IMR-90 (cell line): ENCODE data around the gene HIRA. TPM values are rescaled to one million over a fixed set of nuclear protein-coding genes. Genes with fewer than 3 reads are reported as not detected.

ENCODE experiments used
- ATAC-seq: fragments of 200-7000 bp; cut with Tn5 transposase; 2 replicates; pipeline ENCODE4 v1.9.1; 2020; ENCODE audit warnings: low read depth, mild to moderate bottlenecking, moderate library complexity
- BruUV-seq: library from RNA; stranded (reverse); fragments of 400-500 nt; replicated peaks from 2 replicates; lab custom pipeline; 2021; lab: Mats Ljungman, UMichigan
- CTCF ChIA-PET: fragments of 300-600 bp; formaldehyde crosslinking; extraction: SDS; loops from one replicate; lab custom pipeline; 2021; ENCODE audit warnings: antibody characterized with exemption; lab: Yijun Ruan, JAX
- POLR2A ChIA-PET: fragments of 300-600 bp; sonication (Branson Sonifier 250); formaldehyde crosslinking; loops from one replicate; lab custom pipeline; 2022; ENCODE audit warnings: antibody characterized with exemption; ENCODE audit not compliant: unreplicated experiment; lab: Charles Lee
- DNase-seq: peaks from one replicate; pipeline ENCODE4 v3.0.0; 2013
- H2AFZ ChIP-seq: replicated peaks from 2 replicates; pipeline ENCODE3; 2013; ENCODE audit warnings: low read length, mild to moderate bottlenecking; ENCODE audit not compliant: poor library complexity
- H2AK5ac ChIP-seq: 2 replicates; pipeline ENCODE4 v1.6.1; 2013; ENCODE audit warnings: low read depth, low read length, inconsistent platforms
- H2AK9ac ChIP-seq: replicated peaks from 2 replicates; pipeline ENCODE3; 2013; ENCODE audit warnings: mild to moderate bottlenecking, low read depth, low read length, moderate library complexity; ENCODE audit not compliant: poor library complexity
- H2BK120ac ChIP-seq: 2 replicates; pipeline ENCODE4 v1.6.1; 2013; ENCODE audit warnings: low read depth, low read length, inconsistent platforms
- H2BK15ac ChIP-seq: 3 replicates; pipeline ENCODE4 v1.6.1; 2013; ENCODE audit warnings: low read depth, low read length, inconsistent platforms
- H2BK20ac ChIP-seq: 2 replicates; pipeline ENCODE4 v1.6.1; 2013; ENCODE audit warnings: low read depth, mild to moderate bottlenecking, inconsistent platforms, low read length, moderate library complexity
- H2BK5ac ChIP-seq: 2 replicates; pipeline ENCODE4 v1.6.1; 2013; ENCODE audit warnings: mild to moderate bottlenecking, low read depth, low read length, inconsistent platforms; ENCODE audit not compliant: poor library complexity, severe bottlenecking
- H3K14ac ChIP-seq: replicated peaks from 2 replicates; pipeline ENCODE4 v1.6.1; 2013; ENCODE audit warnings: low read depth, low read length, inconsistent platforms
- H3K18ac ChIP-seq: 2 replicates; pipeline ENCODE4 v1.6.1; 2013; ENCODE audit warnings: low read depth, low read length, control low read depth
- H3K23ac ChIP-seq: 2 replicates; pipeline ENCODE4 v1.6.1; 2013; ENCODE audit warnings: low read depth, low read length, inconsistent platforms
- H3K27ac ChIP-seq: 2 replicates; pipeline ENCODE4 v1.5.1; 2013; ENCODE audit warnings: mild to moderate bottlenecking, control low read depth, low read length; ENCODE audit not compliant: insufficient read depth
- H3K27me3 ChIP-seq: 2 replicates; pipeline ENCODE4 v1.6.1; 2013; ENCODE audit warnings: low read length; ENCODE audit not compliant: control insufficient read depth, insufficient read depth
- H3K36me3 ChIP-seq: 2 replicates; pipeline ENCODE4 v1.6.1; 2013; ENCODE audit warnings: low read length, mixed read lengths; ENCODE audit not compliant: control insufficient read depth, insufficient read depth
- H3K4ac ChIP-seq: 2 replicates; pipeline ENCODE4 v1.6.1; 2013; ENCODE audit warnings: low read depth, low read length, inconsistent platforms
- H3K4me1 ChIP-seq: 2 replicates; pipeline ENCODE4 v1.6.1; 2013; ENCODE audit warnings: low read length, mixed read lengths; ENCODE audit not compliant: control insufficient read depth, insufficient read depth
- H3K4me2 ChIP-seq: 2 replicates; pipeline ENCODE4 v1.6.1; 2013; ENCODE audit warnings: low read depth, mild to moderate bottlenecking, control low read depth, low read length, moderate library complexity
- H3K4me3 ChIP-seq: 2 replicates; pipeline ENCODE4 v1.5.1; 2013; ENCODE audit warnings: low read depth, mild to moderate bottlenecking, control low read depth, low read length, moderate library complexity; ENCODE audit not compliant: insufficient read depth
- H3K56ac ChIP-seq: 2 replicates; pipeline ENCODE4 v1.6.1; 2013; ENCODE audit warnings: low read length, inconsistent platforms; ENCODE audit not compliant: insufficient read depth; ENCODE audit errors: extremely low read depth
- H3K79me1 ChIP-seq, 2 experiments: 2 replicates each; pipeline ENCODE4 v1.6.1; 2013; ENCODE audit warnings: low read length in 2 of 2, inconsistent platforms in 1 of 2, low read depth in 1 of 2
- H3K9ac ChIP-seq: 2 replicates; pipeline ENCODE4 v1.6.1; 2013; ENCODE audit warnings: low read depth, low read length, control low read depth
- H3K9me1 ChIP-seq: 2 replicates; pipeline ENCODE4 v1.6.1; 2013; ENCODE audit warnings: low read length, inconsistent platforms; ENCODE audit not compliant: insufficient read depth
- H3K9me3 ChIP-seq: 2 replicates; pipeline ENCODE4 v1.6.1; 2013; ENCODE audit warnings: low read length; ENCODE audit not compliant: control insufficient read depth, insufficient read depth
- H4K20me1 ChIP-seq: 2 replicates; pipeline ENCODE4 v1.6.1; 2013; ENCODE audit warnings: low read length, inconsistent platforms; ENCODE audit not compliant: insufficient read depth
- H4K5ac ChIP-seq: 2 replicates; pipeline ENCODE4 v1.6.1; 2013; ENCODE audit warnings: mild to moderate bottlenecking, low read depth, low read length, control low read depth
- H4K8ac ChIP-seq, 2 experiments: 2 replicates each; pipeline ENCODE4 v1.6.1; 2013; ENCODE audit warnings: low read depth in 2 of 2, low read length in 2 of 2, control low read depth in 1 of 2, inconsistent platforms in 1 of 2
- H4K91ac ChIP-seq: 2 replicates; pipeline ENCODE4 v1.6.1; 2013; ENCODE audit warnings: low read depth, low read length, inconsistent platforms; ENCODE audit not compliant: insufficient read depth
- BHLHE40 ChIP-seq: fragments of 150-350 bp; IDR thresholded peaks from 2 replicates; pipeline ENCODE4 v1.6.1; 2016; ENCODE audit warnings: mild to moderate bottlenecking, low read depth, low read length
- CEBPB ChIP-seq: IDR thresholded peaks from 2 replicates; pipeline ENCODE4 v1.6.1; 2012; ENCODE audit warnings: low read depth, low read length, improper control_type of control experiment
- CHD1 ChIP-seq: IDR thresholded peaks from 2 replicates; pipeline ENCODE4 v1.6.1; 2012; ENCODE audit warnings: low read depth, low read length, improper control_type of control experiment
- FOS ChIP-seq: fragments of 150-350 bp; IDR thresholded peaks from 2 replicates; pipeline ENCODE4 v1.6.1; 2016; ENCODE audit warnings: low read depth, low read length
- MAFK ChIP-seq: IDR thresholded peaks from 2 replicates; pipeline ENCODE4 v1.6.1; 2012; ENCODE audit warnings: low read depth, low read length, improper control_type of control experiment
- MAZ ChIP-seq: IDR thresholded peaks from 2 replicates; pipeline ENCODE4 v1.6.1; 2012; ENCODE audit warnings: low read depth, mild to moderate bottlenecking, low read length, improper control_type of control experiment, moderate library complexity, borderline replicate concordance
- MXI1 ChIP-seq: IDR thresholded peaks from 2 replicates; pipeline ENCODE4 v1.6.1; 2012; ENCODE audit warnings: low read depth, mild to moderate bottlenecking, low read length, moderate library complexity, borderline replicate concordance
- NFE2L2 ChIP-seq: fragments of 150-350 bp; IDR thresholded peaks from 2 replicates; pipeline ENCODE4 v1.6.1; 2016; ENCODE audit warnings: low read depth, mild to moderate bottlenecking, low read length
- POLR2A ChIP-seq: IDR thresholded peaks from 2 replicates; pipeline ENCODE4 v1.6.1; 2012; ENCODE audit warnings: mild to moderate bottlenecking, low read depth, low read length
- RAD21 ChIP-seq: IDR thresholded peaks from 2 replicates; pipeline ENCODE4 v1.6.1; 2012; ENCODE audit warnings: low read length, improper control_type of control experiment
- RCOR1 ChIP-seq: IDR thresholded peaks from 2 replicates; pipeline ENCODE4 v1.6.1; 2012; ENCODE audit warnings: mild to moderate bottlenecking, low read length, improper control_type of control experiment; ENCODE audit not compliant: insufficient replicate concordance
- RFX5 ChIP-seq: IDR thresholded peaks from 2 replicates; pipeline ENCODE4 v1.8.0; 2012; ENCODE audit warnings: low read depth, mild to moderate bottlenecking, low read length, moderate library complexity
- SMC3 ChIP-seq: fragments of 150-350 bp; IDR thresholded peaks from 2 replicates; pipeline ENCODE4 v1.6.1; 2016; ENCODE audit warnings: low read depth, mild to moderate bottlenecking, antibody characterized with exemption, low read length, moderate library complexity
- WGBS, 2 experiments: methylation state at CpG; one replicate each; pipeline versions ENCODE4 v1.1.5 to v1.1.7; 2013; ENCODE audit warnings: missing lambda C conversion rate in 2 of 2; ENCODE audit not compliant: insufficient read length in 1 of 2; ENCODE audit errors: extremely low coverage in 2 of 2; 5-methylcytosine and 5-hydroxymethylcytosine counted together
- dilution Hi-C: fragments of 300-500 bp; cut with HindIII; formaldehyde crosslinking; loops from one replicate; pipeline ENCODE4 v1.14.3; 2018; ENCODE audit warnings: low sequenced_read_pairs; ENCODE audit not compliant: unreplicated experiment
- in situ Hi-C: fragments of 300-500 bp; cut with MboI; formaldehyde crosslinking; loops from 3 replicates; pipeline ENCODE4 v1.14.3; 2019; ENCODE audit warnings: low sequenced_read_pairs, inconsistent platforms, mixed read lengths
- intact Hi-C: fragments of 100-400 bp; cut with micrococcal nuclease; formaldehyde crosslinking; loops from 2 replicates; pipeline ENCODE4 v1.10.0; 2022
- polyA plus RNA-seq, 3 experiments: library from polyadenylated mRNA; depleted of rRNA; stranded (reverse); fragments of >200 nt; gene quantifications; 2 replicates each; pipeline ENCODE4 v1.2.3, GENCODE V29; 2012; ENCODE audit warnings: low replicate concordance in 1 of 3
- total RNA-seq: library from RNA; depleted of rRNA; stranded (reverse); fragments of >200 nt; gene quantifications from 2 replicates; pipeline ENCODE4 v1.2.3, GENCODE V29; 2012
- TF ChIP-seq, protein P1 (sequence below): fragments of 150-350 bp; IDR thresholded peaks from 2 replicates; pipeline ENCODE4 v1.6.1; 2017; ENCODE audit warnings: mild to moderate bottlenecking, antibody characterized with exemption, low read length, low read depth
- TF ChIP-seq, protein P2 (sequence below): fragments of 150-350 bp; IDR thresholded peaks from 2 replicates; pipeline ENCODE4 v1.6.1; 2016; ENCODE audit warnings: low read depth, mild to moderate bottlenecking, low read length, moderate library complexity, borderline replicate concordance
- TF ChIP-seq, protein P3 (sequence below): conservative IDR thresholded peaks from 2 replicates; pipeline ENCODE4 v1.5.1; 2012; ENCODE audit warnings: mild to moderate bottlenecking, low read depth, low read length, improper control_type of control experiment

Gene HIRA
- total and polyA plus RNA-seq, 2 of the 4 experiments (the other 2 are of a cell fraction), result 14.5 to 24.2 TPM

DNA sequence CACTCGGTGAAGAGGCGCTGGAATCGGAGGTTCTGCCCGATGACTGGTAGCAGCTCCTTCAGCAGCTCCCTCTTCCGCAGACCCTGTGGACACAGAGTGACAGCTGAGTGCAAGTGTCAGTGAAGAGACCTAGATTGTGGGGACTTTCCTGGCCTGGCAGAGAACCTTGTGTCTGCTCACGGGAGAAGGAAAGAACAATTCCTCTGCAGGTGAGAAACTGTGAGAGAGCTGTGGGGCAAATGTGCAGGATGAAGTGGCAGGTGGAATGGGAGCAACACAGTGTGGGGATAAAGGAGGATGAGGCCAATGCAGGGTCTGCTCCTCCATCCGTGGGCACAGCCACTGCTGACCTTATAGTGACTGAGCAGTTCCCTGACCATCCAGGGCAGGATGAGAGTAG lies 100.1 kb downstream of the HIRA start:
- Histone ChIP-seq H3K14ac (no peak overlapping the region), H2BK20ac (no peak overlapping the region), H4K5ac (no peak overlapping the region), H2AFZ (no peak overlapping the region), H3K56ac (no peak overlapping the region), H3K4me2 (no peak overlapping the region), H3K9me3 (peaks cover 3% of the 10 kb centered on the region), H3K18ac (no peak overlapping the region), H3K9ac (no peak overlapping the region), H2BK15ac (no peak overlapping the region), H2BK120ac (no peak overlapping the region), H3K79me1 (peaks cover 0 to 3% of the 10 kb centered on the region in 2 experiments; a peak in 1 of 4 replicates), H3K9me1 (no peaks in the 10 kb centered on the region), H3K4ac (no peak overlapping the region), H3K4me3 (no peak overlapping the region), H4K20me1 (no peaks in the 10 kb centered on the region), H3K23ac (no peak overlapping the region), H3K36me3 (peaks cover 36% of the 10 kb centered on the region), H2BK5ac (no peak overlapping the region), H2AK5ac (no peak overlapping the region), H3K27me3 (no peaks in the 10 kb centered on the region), H2AK9ac (no peak overlapping the region), H3K27ac (no peak overlapping the region), H4K8ac (no peak overlapping the region), H4K91ac (no peak overlapping the region), H3K4me1 (no peaks in the 10 kb centered on the region)
- POLR2A ChIA-PET, result no interaction called here
- CTCF ChIA-PET, result no interaction called here
- 92% methylated on average over 4 of the region's 7 CpGs; no CpG with 5 or more reads in 1 of the 2 experiments for WGBS, 2 experiments
- DNase-seq, result no peak
- no peak for ATAC-seq
- intact Hi-C loops, result no loop called here
- in situ Hi-C loops, result no loop called here
- dilution Hi-C loops, result no loop called here
- TF ChIP-seq FOS, result no peak
- no peak for TF ChIP-seq BHLHE40
- no peak for TF ChIP-seq NFE2L2
- no peak for TF ChIP-seq RFX5
- TF ChIP-seq, protein P1, sequence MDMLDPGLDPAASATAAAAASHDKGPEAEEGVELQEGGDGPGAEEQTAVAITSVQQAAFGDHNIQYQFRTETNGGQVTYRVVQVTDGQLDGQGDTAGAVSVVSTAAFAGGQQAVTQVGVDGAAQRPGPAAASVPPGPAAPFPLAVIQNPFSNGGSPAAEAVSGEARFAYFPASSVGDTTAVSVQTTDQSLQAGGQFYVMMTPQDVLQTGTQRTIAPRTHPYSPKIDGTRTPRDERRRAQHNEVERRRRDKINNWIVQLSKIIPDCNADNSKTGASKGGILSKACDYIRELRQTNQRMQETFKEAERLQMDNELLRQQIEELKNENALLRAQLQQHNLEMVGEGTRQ, result no peak
- no peak for TF ChIP-seq RCOR1
- TF ChIP-seq CHD1, result no peak
- TF ChIP-seq MAFK, result no peak
- no peak for TF ChIP-seq RAD21
- TF ChIP-seq CEBPB, result no peak
- no peak for TF ChIP-seq POLR2A
- TF ChIP-seq, protein P2, sequence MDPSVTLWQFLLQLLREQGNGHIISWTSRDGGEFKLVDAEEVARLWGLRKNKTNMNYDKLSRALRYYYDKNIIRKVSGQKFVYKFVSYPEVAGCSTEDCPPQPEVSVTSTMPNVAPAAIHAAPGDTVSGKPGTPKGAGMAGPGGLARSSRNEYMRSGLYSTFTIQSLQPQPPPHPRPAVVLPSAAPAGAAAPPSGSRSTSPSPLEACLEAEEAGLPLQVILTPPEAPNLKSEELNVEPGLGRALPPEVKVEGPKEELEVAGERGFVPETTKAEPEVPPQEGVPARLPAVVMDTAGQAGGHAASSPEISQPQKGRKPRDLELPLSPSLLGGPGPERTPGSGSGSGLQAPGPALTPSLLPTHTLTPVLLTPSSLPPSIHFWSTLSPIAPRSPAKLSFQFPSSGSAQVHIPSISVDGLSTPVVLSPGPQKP, result no peak
- TF ChIP-seq, protein P3, sequence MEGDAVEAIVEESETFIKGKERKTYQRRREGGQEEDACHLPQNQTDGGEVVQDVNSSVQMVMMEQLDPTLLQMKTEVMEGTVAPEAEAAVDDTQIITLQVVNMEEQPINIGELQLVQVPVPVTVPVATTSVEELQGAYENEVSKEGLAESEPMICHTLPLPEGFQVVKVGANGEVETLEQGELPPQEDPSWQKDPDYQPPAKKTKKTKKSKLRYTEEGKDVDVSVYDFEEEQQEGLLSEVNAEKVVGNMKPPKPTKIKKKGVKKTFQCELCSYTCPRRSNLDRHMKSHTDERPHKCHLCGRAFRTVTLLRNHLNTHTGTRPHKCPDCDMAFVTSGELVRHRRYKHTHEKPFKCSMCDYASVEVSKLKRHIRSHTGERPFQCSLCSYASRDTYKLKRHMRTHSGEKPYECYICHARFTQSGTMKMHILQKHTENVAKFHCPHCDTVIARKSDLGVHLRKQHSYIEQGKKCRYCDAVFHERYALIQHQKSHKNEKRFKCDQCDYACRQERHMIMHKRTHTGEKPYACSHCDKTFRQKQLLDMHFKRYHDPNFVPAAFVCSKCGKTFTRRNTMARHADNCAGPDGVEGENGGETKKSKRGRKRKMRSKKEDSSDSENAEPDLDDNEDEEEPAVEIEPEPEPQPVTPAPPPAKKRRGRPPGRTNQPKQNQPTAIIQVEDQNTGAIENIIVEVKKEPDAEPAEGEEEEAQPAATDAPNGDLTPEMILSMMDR, result no peak
- no peak for TF ChIP-seq MXI1
- no peak for TF ChIP-seq MAZ
- TF ChIP-seq SMC3, result no peak
- no TSS peak for BruUV-seq
